ENCODE results near the gene ATP2A2. TPM values are rescaled to one million over a fixed set of nuclear protein-coding genes. Genes with fewer than 3 reads are reported as not detected.

Gene ATP2A2
- total and polyA plus RNA-seq, 2 of the 4 experiments (the other 2 are of a cell fraction): 166 to 225 TPM

DNA sequence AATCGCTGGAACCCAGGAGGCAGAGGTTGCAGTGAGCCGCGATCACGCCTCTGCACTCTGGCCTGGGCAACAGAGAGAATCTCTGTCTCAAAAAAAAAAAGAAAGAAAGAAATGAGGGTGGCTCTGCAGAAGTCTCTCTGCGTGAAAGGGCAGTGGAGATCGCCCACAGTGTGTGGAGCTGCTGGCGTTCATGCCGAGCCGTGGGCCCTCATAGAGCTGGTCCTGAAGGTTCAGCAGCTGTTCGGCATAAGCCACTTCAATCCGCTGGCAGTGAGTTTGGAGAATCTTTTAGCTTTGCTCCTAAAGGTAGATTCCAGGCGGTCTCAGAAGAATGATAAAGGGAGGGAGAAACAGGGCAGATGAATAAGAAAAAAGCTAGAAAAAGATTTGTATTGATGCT is 36.7 kb upstream of the ATP2A2 start:
- no peaks in the 10 kb centered on the region for H3K9me3 ChIP-seq (ENCODE audit: control insufficient read depth, insufficient read depth, low read length)
- no peak overlapping the region for H4K91ac ChIP-seq (ENCODE audit: insufficient read depth, low read depth, low read length)
- TF ChIP-seq CEBPB (IDR thresholded peaks at IDR 0.05; ENCODE audit: low read depth, low read length) (no peak), USF2 (IDR thresholded peaks at IDR 0.05; ENCODE audit: low read depth, low read length) (no peak), RFX5 (IDR thresholded peaks at IDR 0.05; ENCODE audit: low read depth, low read length) (no peak), CHD1 (IDR thresholded peaks at IDR 0.05; ENCODE audit: low read depth, low read length) (no peak), MAZ (IDR thresholded peaks at IDR 0.05; ENCODE audit: borderline replicate concordance, low read depth, low read length) (no peak), MXI1 (IDR thresholded peaks at IDR 0.05; ENCODE audit: borderline replicate concordance, low read depth, low read length) (no peak), MAFK (IDR thresholded peaks at IDR 0.05; ENCODE audit: low read depth, low read length) (no peak), ELK1 (IDR thresholded peaks at IDR 0.05; ENCODE audit: borderline replicate concordance, low read depth, low read length) (no peak), BHLHE40 (IDR thresholded peaks at IDR 0.05; ENCODE audit: low read depth, low read length) (no peak), SMC3 (IDR thresholded peaks at IDR 0.05; ENCODE audit: low read depth, low read length) (no peak), NFE2L2 (IDR thresholded peaks at IDR 0.05; ENCODE audit: low read depth, low read length) (no peak), FOS (IDR thresholded peaks at IDR 0.05; ENCODE audit: low read depth, low read length) (no peak), RCOR1 (IDR thresholded peaks at IDR 0.05; ENCODE audit: insufficient replicate concordance, low read length) (no peak)
- ATAC-seq (ENCODE audit: low read depth) (no peak), DNase-seq (no peak)
- no peak overlapping the region for H2BK5ac ChIP-seq (ENCODE audit: low read depth, low read length, poor library complexity, severe bottlenecking)
- 93% methylated on average over 6 of the region's 12 CpGs; no CpG with 5 or more reads in 1 of the 2 experiments for WGBS, 2 experiments (ENCODE audit: extremely low coverage in 2 of 2, insufficient read length in 1 of 2)
- H3K14ac ChIP-seq (replicated peaks; ENCODE audit: low read depth, low read length): no peak overlapping the region
- no peak overlapping the region for H2AK5ac ChIP-seq (ENCODE audit: low read depth, low read length)
- no peak overlapping the region for H3K18ac ChIP-seq (ENCODE audit: low read depth, low read length)
- H3K9ac ChIP-seq (ENCODE audit: low read depth, low read length): no peak overlapping the region
- BruUV-seq (replicated peaks): no TSS peak
- H4K8ac ChIP-seq (ENCODE audit: low read depth in 2 of 2, low read length in 2 of 2): no peak overlapping the region
- no peak overlapping the region for H3K27ac ChIP-seq (ENCODE audit: insufficient read depth, low read length)
- H3K9me1 ChIP-seq (ENCODE audit: insufficient read depth, low read length): peaks cover 18% of the 10 kb centered on the region
- H3K36me3 ChIP-seq (ENCODE audit: control insufficient read depth, insufficient read depth, low read length): 0 out of 2 replicates have a peak, but pooled peaks cover 3% of the 10 kb centered on the region
- peaks cover 21% of the 10 kb centered on the region; the same call in 1 of the 2 replicates for H3K4me1 ChIP-seq (ENCODE audit: control insufficient read depth, insufficient read depth, low read length)
- H2BK20ac ChIP-seq (ENCODE audit: low read depth, low read length): no peak overlapping the region
- no peaks in the 10 kb centered on the region for H4K20me1 ChIP-seq (ENCODE audit: insufficient read depth, low read length)
- H2AK9ac ChIP-seq (replicated peaks; ENCODE audit: low read depth, low read length, poor library complexity): no peak overlapping the region
- no peak overlapping the region for H3K56ac ChIP-seq (ENCODE audit: extremely low read depth, insufficient read depth, low read length)
- ChIA-PET POLR2A (ENCODE audit: unreplicated experiment) (no interaction called here), CTCF (no interaction called here)
- no peak overlapping the region for H2BK120ac ChIP-seq (ENCODE audit: low read depth, low read length)
- H4K5ac ChIP-seq (ENCODE audit: low read depth, low read length): no peak overlapping the region
- intact Hi-C loops (cut with micrococcal nuclease) (no loop called here), in situ Hi-C loops (cut with MboI; ENCODE audit: low sequenced_read_pairs) (no loop called here), dilution Hi-C loops (cut with HindIII; ENCODE audit: low sequenced_read_pairs, unreplicated experiment) (no loop called here)
- no peak overlapping the region for H2AFZ ChIP-seq (replicated peaks; ENCODE audit: low read length, poor library complexity)
- H3K4me3 ChIP-seq (ENCODE audit: insufficient read depth, low read depth, low read length): no peak overlapping the region
- no peak overlapping the region for H3K4me2 ChIP-seq (ENCODE audit: low read depth, low read length)
- no peak overlapping the region for H3K23ac ChIP-seq (ENCODE audit: low read depth, low read length)
- no peak overlapping the region for H3K4ac ChIP-seq (ENCODE audit: low read depth, low read length)
- no peak overlapping the region for H2BK15ac ChIP-seq (ENCODE audit: low read depth, low read length)
- H3K79me1 ChIP-seq (ENCODE audit: low read depth in 1 of 2, low read length in 2 of 2): no peaks in the 10 kb centered on the region
- no peaks in the 10 kb centered on the region for H3K27me3 ChIP-seq (ENCODE audit: control insufficient read depth, insufficient read depth, low read length)
